CD4-positive, alpha-beta T cell treated with Interleukin-10 for 1 hour (primary cell): Measurements from ENCODE around the gene GABARAPL1.
"Not testable (repeated sequence)": the region's sequence is repeated elsewhere in the genome, so short reads cannot be mapped to it uniquely, and the experiment has no call there.

Experiments used
- DNase-seq: peaks from one replicate; pipeline ENCODE4 v3.0.0-alpha.2; 2020

The GABARAPL1 gene

GRCh38 chr12:10212739-10213131 lies at the start of gene GABARAPL1:
TSS of gene GABARAPL1 (plus strand) at chr12:10212877. CDS start at chr12:10213130, 253 bp downstream.
- DNase-seq, result peak; percentile 88

- no peak for DNase-seq
Measured at GRCh38 chr12:10163084-10163483, 49.6 kb upstream of the GABARAPL1 start.

- no peak for DNase-seq
Measured at GRCh38 chr12:10165421-10165820, 47.3 kb upstream of the GABARAPL1 start.

- DNase-seq, result no peak
Measured at GRCh38 chr12:10167599-10167998, 45.1 kb upstream of the GABARAPL1 start.

- no peak for DNase-seq
Measured at GRCh38 chr12:10169104-10169503, 43.6 kb upstream of the GABARAPL1 start.

- no peak for DNase-seq
Measured at GRCh38 chr12:10170216-10170615, 42.5 kb upstream of the GABARAPL1 start.

- DNase-seq, result no peak
Measured at GRCh38 chr12:10171973-10172728, 40.5 kb upstream of the GABARAPL1 start, which contains the start of gene OLR1. TSS of gene OLR1 (minus strand) at chr12:10172132. CDS start at chr12:10172077, 55 bp downstream.

- no peak for DNase-seq
Measured at GRCh38 chr12:10174986-10175614, 37.6 kb upstream of the GABARAPL1 start.

GRCh38 chr12:10175846-10176636 lies 36.6 kb upstream of the GABARAPL1 start:
- DNase-seq, result no peak

GRCh38 chr12:10178821-10179220 lies 33.9 kb upstream of the GABARAPL1 start, which contains the start of gene TMEM52B:
TSS of gene TMEM52B (plus strand) at chr12:10179032. CDS start at chr12:10179575, 543 bp downstream.
- DNase-seq, result no peak

GRCh38 chr12:10179776-10180181 lies 32.9 kb upstream of the GABARAPL1 start:
- DNase-seq, result no peak

GRCh38 chr12:10182354-10183049 lies 30.2 kb upstream of the GABARAPL1 start:
- DNase-seq, result no peak

- no peak for DNase-seq
Measured at GRCh38 chr12:10184261-10184843, 28.3 kb upstream of the GABARAPL1 start.

GRCh38 chr12:10186299-10186698 lies 26.4 kb upstream of the GABARAPL1 start:
- peak; percentile 17 for DNase-seq

- DNase-seq, result not testable (repeated sequence)
Measured at GRCh38 chr12:10186958-10187357, 25.7 kb upstream of the GABARAPL1 start.

- no peak for DNase-seq
Measured at GRCh38 chr12:10189653-10190052, 23.0 kb upstream of the GABARAPL1 start.

GRCh38 chr12:10190558-10191388 lies 21.9 kb upstream of the GABARAPL1 start:
- peak; percentile 67 for DNase-seq

- DNase-seq, result no peak
Measured at GRCh38 chr12:10191865-10192264, 20.8 kb upstream of the GABARAPL1 start.

- DNase-seq, result no peak
Measured at GRCh38 chr12:10194160-10194670, 18.5 kb upstream of the GABARAPL1 start.

- peak; percentile 18 for DNase-seq
Measured at GRCh38 chr12:10196210-10196609, 16.5 kb upstream of the GABARAPL1 start.

GRCh38 chr12:10197879-10198278 lies 14.8 kb upstream of the GABARAPL1 start:
- DNase-seq, result no peak
